HepG2 (cell line): Measurements from ENCODE around the gene TUBB3. TPM values are rescaled to one million over a fixed set of nuclear protein-coding genes. Genes with fewer than 3 reads are reported as not detected.
A peak's percentile ranks its signal among the peaks of the same experiment; 100 is the strongest.

Source experiments
- AGO1 ChIP-seq: fragments of 200-400 bp; formaldehyde crosslinking; IDR thresholded peaks from 2 replicates; pipeline ENCODE4 v1.6.1; 2017; ENCODE audit warnings: mild to moderate bottlenecking, low read depth, low read length, moderate library complexity; ENCODE audit not compliant: poor library complexity, severe bottlenecking
- AHDC1 ChIP-seq: sonication (generic); formaldehyde crosslinking; IDR thresholded peaks from 2 replicates; pipeline ENCODE4 v1.5.1; 2020; ENCODE audit warnings: mild to moderate bottlenecking, missing genetic modification reagents, borderline replicate concordance
- CBX5 ChIP-seq: sonication (generic); formaldehyde crosslinking; IDR thresholded peaks from 2 replicates; pipeline ENCODE4 v1.4.0; 2020; ENCODE audit warnings: missing genetic modification reagents, borderline replicate concordance
- DDIT3 ChIP-seq: sonication (generic); formaldehyde crosslinking; IDR thresholded peaks from 2 replicates; pipeline ENCODE4 v1.4.0; 2020; ENCODE audit warnings: mild to moderate bottlenecking, missing genetic modification reagents
- KLF12 ChIP-seq: sonication (generic); formaldehyde crosslinking; IDR thresholded peaks from 2 replicates; pipeline ENCODE4 v1.4.0; 2020; ENCODE audit warnings: missing genetic modification reagents, borderline replicate concordance
- RAD21 ChIP-seq: fragments of 450-650 bp; formaldehyde crosslinking; IDR thresholded peaks from 2 replicates; pipeline ENCODE4 v1.5.0; 2020; ENCODE audit warnings: mild to moderate bottlenecking
- RFXANK ChIP-seq: IDR thresholded peaks from 2 replicates; pipeline ENCODE4 v1.6.1; 2016
- SP140L ChIP-seq: sonication (generic); formaldehyde crosslinking; IDR thresholded peaks from 2 replicates; pipeline ENCODE4 v1.4.0; 2020; ENCODE audit warnings: missing genetic modification reagents, borderline replicate concordance
- SRSF4 ChIP-seq: fragments of 200-400 bp; formaldehyde crosslinking; IDR thresholded peaks from one replicate; pipeline ENCODE4 v1.6.1; 2018; ENCODE audit warnings: mild to moderate bottlenecking, low read depth, low read length, moderate library complexity; ENCODE audit not compliant: poor library complexity, severe bottlenecking
- TRAFD1 ChIP-seq: sonication (generic); formaldehyde crosslinking; IDR thresholded peaks from 2 replicates; pipeline ENCODE4 v1.5.1; 2020; ENCODE audit warnings: missing genetic modification reagents, mild to moderate bottlenecking, borderline replicate concordance
- UBTF ChIP-seq: sonication (generic); formaldehyde crosslinking; IDR thresholded peaks from 2 replicates; pipeline ENCODE4 v1.4.0; 2020; ENCODE audit warnings: mild to moderate bottlenecking, missing genetic modification reagents
- ZBTB33 ChIP-seq: sonication (generic); formaldehyde crosslinking; IDR thresholded peaks from 2 replicates; pipeline ENCODE4 v1.4.0; 2020; ENCODE audit warnings: missing genetic modification reagents
- ZBTB42 ChIP-seq: sonication (generic); formaldehyde crosslinking; IDR thresholded peaks from 2 replicates; pipeline ENCODE4 v1.5.0; 2020; ENCODE audit warnings: mild to moderate bottlenecking, missing genetic modification reagents
- ZFP90 ChIP-seq: sonication (generic); formaldehyde crosslinking; IDR thresholded peaks from 2 replicates; pipeline ENCODE4 v1.8.0; 2022; ENCODE audit warnings: missing genetic modification reagents, mild to moderate bottlenecking, inconsistent platforms, borderline replicate concordance
- ZFY ChIP-seq: sonication (generic); formaldehyde crosslinking; IDR thresholded peaks from 2 replicates; pipeline ENCODE4 v1.4.0; 2020; ENCODE audit warnings: missing genetic modification reagents
- ZNF260 ChIP-seq: sonication (generic); formaldehyde crosslinking; IDR thresholded peaks from 2 replicates; pipeline ENCODE4 v1.4.0; 2020; ENCODE audit warnings: missing genetic modification reagents, low read depth, mild to moderate bottlenecking, borderline replicate concordance
- ZNF672 ChIP-seq: sonication (generic); formaldehyde crosslinking; IDR thresholded peaks from 2 replicates; pipeline ENCODE4 v1.8.1; 2022; ENCODE audit warnings: missing genetic modification reagents
- polyA plus RNA-seq, 8 experiments: library from polyadenylated mRNA; depleted of rRNA in 3 of 8; stranded (reverse) in 7 of 8; unstranded in 1 of 8; fragments of >200 nt; fragmentation: Illumina TruSeq in 4 of 8; extraction: Trizol in 4 of 8; gene quantifications; 2 replicates each; pipeline versions ENCODE4 v1.2.1 to v1.2.3, GENCODE V29; 2011 to 2016; ENCODE audit warnings: low read depth in 4 of 8, missing spikeins in 1 of 8, mixed read lengths in 1 of 8; ENCODE audit not compliant: insufficient read depth in 1 of 8
- total RNA-seq, 5 experiments: library from RNA; depleted of rRNA; stranded (reverse); fragments of >200 nt; fragmentation: Illumina TruSeq; extraction: Trizol; gene quantifications; 2 replicates each; pipeline ENCODE4 v1.2.3, GENCODE V29; 2016; ENCODE audit warnings: low read depth in 1 of 5

TUBB3 gene
- total and polyA plus RNA-seq, 2 of the 13 experiments (the other 11 are each of a cell fraction or from before 2014, with no cell fraction given), result 110 to 185 TPM

GRCh38 chr16:89922884-89923639 lies at the start of gene TUBB3 (continued):
- TF ChIP-seq TRAFD1 (CRISPR knock-in tag), result no peak
- no peak for TF ChIP-seq ZFP90
- no peak for TF ChIP-seq AGO1
- TF ChIP-seq UBTF (CRISPR knock-in tag), result peak; percentile 43; the same call in 1 of the 2 replicates
- TF ChIP-seq ZFY, result peak; percentile 73
- TF ChIP-seq ZNF672 (CRISPR knock-in tag), result no peak
- no peak for TF ChIP-seq KLF12 (CRISPR knock-in tag)
- TF ChIP-seq ZBTB33 (CRISPR knock-in tag), result no peak
- TF ChIP-seq ZNF260 (CRISPR knock-in tag), result no peak
- TF ChIP-seq SRSF4, result no peak
- TF ChIP-seq ZBTB42 (CRISPR knock-in tag), result no peak
- TF ChIP-seq DDIT3 (CRISPR knock-in tag), result no peak
- TF ChIP-seq RAD21 (CRISPR knock-in tag), result peak; percentile 64
- TF ChIP-seq SP140L, result no peak
- no peak for TF ChIP-seq RFXANK
- no peak for TF ChIP-seq AHDC1 (CRISPR knock-in tag)
- no peak for TF ChIP-seq CBX5 (CRISPR knock-in tag)
